ENCODE measurements around the gene FAM168B.

DNA sequence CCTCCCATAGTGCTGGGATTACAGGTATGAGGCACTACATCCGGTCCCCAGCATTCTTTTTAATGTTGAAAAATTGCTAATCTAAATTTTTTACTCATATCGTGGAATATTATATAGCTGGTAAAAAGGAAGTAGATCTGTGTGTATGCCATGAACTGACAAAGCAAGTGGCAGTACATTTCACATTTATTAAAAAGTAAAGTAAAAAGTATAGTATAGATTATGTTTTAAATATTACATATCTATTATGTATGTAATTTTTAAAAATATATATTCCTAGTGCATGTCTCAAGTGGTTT lies 37.0 kb upstream of the FAM168B start:
- TF ChIP-seq ZBTB7A (IDR thresholded peaks at IDR 0.05; ENCODE audit: low read depth) (no peak), TCF12 (IDR thresholded peaks at IDR 0.05; ENCODE audit: low read depth) (no peak), CREB1 (IDR thresholded peaks at IDR 0.05; ENCODE audit: low read depth) (no peak)
- TF ChIP-seq, protein P1, sequence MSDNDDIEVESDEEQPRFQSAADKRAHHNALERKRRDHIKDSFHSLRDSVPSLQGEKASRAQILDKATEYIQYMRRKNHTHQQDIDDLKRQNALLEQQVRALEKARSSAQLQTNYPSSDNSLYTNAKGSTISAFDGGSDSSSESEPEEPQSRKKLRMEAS (IDR thresholded peaks at IDR 0.05) = no peak
- TF ChIP-seq, protein P2, sequence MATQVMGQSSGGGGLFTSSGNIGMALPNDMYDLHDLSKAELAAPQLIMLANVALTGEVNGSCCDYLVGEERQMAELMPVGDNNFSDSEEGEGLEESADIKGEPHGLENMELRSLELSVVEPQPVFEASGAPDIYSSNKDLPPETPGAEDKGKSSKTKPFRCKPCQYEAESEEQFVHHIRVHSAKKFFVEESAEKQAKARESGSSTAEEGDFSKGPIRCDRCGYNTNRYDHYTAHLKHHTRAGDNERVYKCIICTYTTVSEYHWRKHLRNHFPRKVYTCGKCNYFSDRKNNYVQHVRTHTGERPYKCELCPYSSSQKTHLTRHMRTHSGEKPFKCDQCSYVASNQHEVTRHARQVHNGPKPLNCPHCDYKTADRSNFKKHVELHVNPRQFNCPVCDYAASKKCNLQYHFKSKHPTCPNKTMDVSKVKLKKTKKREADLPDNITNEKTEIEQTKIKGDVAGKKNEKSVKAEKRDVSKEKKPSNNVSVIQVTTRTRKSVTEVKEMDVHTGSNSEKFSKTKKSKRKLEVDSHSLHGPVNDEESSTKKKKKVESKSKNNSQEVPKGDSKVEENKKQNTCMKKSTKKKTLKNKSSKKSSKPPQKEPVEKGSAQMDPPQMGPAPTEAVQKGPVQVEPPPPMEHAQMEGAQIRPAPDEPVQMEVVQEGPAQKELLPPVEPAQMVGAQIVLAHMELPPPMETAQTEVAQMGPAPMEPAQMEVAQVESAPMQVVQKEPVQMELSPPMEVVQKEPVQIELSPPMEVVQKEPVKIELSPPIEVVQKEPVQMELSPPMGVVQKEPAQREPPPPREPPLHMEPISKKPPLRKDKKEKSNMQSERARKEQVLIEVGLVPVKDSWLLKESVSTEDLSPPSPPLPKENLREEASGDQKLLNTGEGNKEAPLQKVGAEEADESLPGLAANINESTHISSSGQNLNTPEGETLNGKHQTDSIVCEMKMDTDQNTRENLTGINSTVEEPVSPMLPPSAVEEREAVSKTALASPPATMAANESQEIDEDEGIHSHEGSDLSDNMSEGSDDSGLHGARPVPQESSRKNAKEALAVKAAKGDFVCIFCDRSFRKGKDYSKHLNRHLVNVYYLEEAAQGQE (IDR thresholded peaks at IDR 0.05; ENCODE audit: low read depth) = no peak

Data from Ishikawa (cell line).